GM21381 (cell line): Measurements from ENCODE around the gene LYZL6.
A peak's percentile ranks its signal among the peaks of the same experiment; 100 is the strongest.
"Not testable (repeated sequence)": the region's sequence is repeated elsewhere in the genome, so short reads cannot be mapped to it uniquely, and the experiment has no call there.

Experiments
- ATAC-seq: cut with Tn5 transposase; IDR thresholded peaks from one replicate; pipeline ENCODE4 v1.9.1; 2021; ENCODE audit warnings: mild to moderate bottlenecking, moderate library complexity; ENCODE audit not compliant: unreplicated experiment

Gene LYZL6

DNA sequence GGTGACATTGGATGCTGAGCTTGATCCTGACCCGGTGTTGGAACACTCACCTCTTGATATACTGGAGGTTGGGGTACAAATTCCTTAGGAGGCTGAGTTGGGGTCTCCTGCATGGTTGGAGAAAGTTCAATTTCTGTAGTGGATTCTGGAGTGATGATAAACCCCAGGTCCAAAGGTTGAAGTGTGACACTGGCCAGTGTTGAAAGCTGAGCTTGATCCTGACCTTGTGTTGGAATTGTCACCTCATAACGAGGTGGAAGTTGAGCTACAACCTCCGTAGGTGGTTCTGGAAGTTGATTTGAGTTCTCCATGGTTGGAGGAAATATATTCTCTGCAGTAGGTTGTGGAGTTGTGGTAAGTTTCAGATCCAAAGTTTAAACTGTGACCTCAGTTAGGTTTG is 34.1 kb downstream of the LYZL6 start:
- no peak for ATAC-seq

DNA sequence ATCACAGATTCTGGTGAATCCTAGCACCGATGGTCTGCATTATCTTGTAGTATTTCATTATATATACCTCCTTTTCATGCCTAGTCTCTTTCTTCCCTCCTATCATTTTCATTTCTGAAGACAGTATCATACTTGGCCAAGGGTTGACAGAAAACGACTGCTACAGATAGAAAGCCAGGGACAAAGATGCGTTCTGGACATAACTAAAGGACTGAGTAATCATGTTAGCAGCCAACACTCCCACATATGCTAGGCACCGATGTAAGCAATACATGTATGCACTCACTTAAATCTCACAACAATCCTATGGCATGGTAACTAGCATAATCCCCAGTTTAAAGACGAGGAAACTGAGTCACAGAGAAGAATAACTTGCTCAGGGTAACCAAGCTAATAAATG is 35.8 kb downstream of the LYZL6 start:
- ATAC-seq: no peak

- no peak for ATAC-seq
Measured at GRCh38 chr17:35906926-35907637, 36.4 kb downstream of the LYZL6 start.

DNA sequence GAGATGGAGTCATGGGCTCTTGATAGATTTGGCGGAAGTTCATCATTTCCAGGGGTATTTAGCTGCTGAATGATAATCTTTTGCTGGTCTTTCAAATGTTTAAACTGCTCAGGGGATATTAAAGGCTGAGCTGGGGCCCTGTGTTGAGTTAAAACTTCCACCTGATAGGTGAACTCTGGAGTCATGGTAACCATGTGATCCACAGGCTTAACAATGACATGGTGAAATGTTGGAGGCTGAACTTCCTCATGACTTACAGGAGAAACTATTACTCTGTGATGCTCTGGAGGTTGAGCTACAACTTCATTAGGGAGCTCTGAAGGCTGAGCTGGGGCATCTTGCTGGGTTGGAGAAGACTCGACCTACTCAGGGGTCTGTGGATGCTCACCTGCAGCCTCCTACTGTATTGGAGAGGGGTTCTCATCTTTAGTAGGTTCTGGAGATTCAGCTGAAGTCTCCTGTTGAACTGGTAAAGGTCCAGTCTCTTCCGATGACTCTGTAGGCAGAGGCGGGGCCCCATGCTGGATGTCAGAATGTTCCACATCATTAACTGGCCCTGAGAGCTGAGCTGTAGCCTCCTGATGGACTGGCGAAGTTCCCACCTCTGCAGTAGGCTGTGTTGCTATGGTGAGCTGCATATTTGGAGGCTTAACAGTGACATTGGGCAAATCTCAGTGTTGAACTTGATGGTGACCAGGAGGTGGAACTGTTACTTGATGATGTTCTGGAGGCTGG is 37.2 kb downstream of the LYZL6 start:
- ATAC-seq: no peak

DNA sequence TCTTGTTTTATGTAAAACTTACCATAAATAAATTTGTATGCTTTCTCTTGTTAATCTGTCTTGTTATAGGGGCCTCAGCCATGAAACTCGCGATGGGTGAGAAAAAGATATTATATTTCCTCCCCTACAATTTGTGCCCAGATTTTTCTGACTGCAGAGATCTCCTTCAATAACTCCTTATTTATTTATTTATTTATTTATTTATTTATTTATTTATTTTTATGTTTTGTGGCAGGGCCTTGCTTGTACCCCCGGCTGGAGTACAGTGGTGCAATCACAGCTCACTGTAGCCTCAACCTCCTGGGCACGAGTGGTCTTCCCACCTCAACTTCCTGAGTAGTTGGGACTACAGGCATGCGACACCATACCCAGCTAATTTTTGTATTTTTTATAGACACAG is 40.1 kb downstream of the LYZL6 start:
- ATAC-seq: no peak

- no peak for ATAC-seq
Measured at GRCh38 chr17:35901631-35902175, 41.8 kb downstream of the LYZL6 start.

DNA sequence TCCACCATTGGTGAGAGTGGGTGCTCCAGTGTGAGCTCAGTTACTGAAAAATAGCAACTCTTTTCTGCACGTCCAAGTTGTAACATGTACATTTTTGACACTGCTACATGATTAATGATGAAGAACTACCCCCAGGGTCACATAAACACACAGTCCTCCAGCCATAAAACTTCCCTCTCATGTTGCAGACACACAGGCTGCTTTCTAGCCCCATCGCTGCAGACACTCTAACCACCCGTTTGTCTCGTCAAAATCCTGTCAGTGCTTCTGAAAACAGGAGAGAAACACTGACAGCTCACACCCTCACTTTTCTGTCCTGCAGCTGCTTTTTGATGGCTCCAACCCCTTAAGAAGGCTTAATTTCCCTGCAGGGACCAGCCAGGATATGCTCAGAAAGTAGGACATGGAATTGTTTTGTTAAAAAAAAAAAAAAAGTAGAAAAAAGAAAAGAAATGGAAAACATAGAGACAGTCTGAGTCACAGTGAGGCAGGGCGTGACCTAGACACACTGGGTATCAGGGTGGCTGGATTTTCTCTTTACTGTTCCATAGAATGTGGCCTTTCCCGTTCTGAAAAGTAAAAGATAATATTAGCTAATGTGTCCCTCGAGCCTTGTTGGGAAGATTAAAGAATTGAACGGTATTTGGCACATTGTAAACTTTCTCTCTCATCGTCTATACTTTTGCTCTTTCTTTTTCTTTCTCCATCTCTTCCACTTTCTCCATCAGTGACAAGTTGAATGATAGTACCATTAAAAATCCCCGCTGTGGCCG is 42.6 kb downstream of the LYZL6 start:
- no peak for ATAC-seq

DNA sequence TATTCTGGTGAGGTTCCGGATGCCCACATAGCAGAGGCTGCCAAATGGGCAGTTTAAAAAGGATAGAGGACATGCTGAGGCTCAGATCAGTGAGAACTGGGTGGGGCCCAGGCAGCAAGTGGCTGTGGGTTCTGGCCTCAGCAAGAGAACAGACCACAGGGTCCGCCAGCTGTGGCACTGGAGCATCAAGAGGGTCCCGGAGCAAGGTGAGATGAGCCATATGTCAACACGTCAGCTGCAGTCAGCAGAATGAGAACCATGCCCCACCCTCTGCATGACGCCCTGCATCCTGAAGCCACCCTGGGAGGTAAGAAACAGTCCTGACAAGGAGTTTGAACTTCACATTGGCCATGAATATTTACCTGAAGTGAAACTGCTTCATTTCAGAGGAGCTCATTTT is 43.2 kb downstream of the LYZL6 start:
- no peak for ATAC-seq

GRCh38 chr17:35898283-35899070 is 45.0 kb downstream of the LYZL6 start:
- ATAC-seq: no peak

GRCh38 chr17:35897772-35898171 is 45.7 kb downstream of the LYZL6 start:
- ATAC-seq: not testable (repeated sequence)

- peak; percentile 60 for ATAC-seq
Measured at GRCh38 chr17:35895636-35896587, 47.6 kb downstream of the LYZL6 start.

DNA sequence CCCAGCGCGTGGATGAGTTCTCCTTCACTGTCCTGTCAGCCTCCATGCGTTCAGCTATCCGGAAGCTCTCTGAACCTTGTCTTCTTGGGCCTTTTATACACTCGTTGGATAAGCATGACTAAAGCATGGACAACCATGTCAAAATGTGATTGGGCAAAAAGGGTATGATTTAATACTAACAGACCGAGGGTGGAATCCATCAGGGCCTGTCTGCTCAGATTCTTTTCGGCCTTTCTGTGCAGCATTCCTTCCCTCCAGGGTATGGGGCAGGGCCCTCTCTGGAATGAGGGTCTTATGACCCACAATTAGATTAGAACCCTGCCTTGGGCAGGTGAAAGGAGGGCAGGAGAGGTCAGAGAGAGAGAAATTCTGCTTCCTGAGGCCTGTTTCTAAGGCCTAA is 49.3 kb downstream of the LYZL6 start:
- ATAC-seq: no peak

- ATAC-seq: no peak
Measured at GRCh38 chr17:35893751-35894150, 49.8 kb downstream of the LYZL6 start.

DNA sequence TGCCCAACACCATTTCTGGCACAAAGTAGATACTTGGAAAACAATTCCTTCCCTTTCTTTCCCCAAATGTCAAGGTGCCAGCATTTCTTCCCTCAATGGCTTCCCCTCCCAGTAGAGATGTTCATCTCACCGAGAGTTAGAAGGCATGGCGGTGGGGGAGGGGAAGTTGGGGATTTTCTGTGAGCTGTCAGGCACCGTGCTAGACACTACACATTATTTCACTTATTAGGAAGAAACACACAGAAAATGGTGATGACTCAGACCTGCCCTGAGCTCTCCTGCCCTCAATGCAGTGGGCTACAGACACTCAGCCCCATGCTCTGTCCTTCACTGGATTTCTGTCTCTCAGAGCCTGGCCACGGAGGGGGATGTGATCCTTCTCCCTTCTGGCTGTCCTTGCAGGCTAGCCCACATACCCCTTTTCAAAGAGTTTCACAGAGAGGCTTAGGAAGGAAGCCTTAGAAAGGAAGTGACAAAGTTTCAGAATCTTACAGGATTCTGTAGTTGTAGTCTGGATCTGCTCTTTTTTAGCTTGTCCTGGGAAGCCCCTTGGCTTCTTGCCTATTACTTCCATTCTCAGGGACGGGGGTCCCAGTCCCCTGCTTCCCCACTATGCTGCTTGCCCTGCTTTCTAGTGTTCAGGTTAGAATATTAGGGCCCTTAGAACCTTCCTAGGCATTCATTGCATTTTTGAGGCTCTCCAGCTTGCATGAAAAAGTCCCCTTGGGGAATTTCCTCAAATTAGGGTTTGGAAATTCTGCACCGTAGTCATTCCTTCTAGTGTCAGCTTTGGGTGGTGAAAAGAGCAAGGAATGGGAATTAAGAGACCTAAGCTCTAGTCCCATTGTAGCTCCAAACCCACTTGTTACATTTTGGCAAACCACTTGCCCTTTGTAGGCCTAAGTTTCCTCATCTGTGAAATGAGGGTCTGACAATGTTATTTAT is 51.1 kb downstream of the LYZL6 start:
- no peak for ATAC-seq

DNA sequence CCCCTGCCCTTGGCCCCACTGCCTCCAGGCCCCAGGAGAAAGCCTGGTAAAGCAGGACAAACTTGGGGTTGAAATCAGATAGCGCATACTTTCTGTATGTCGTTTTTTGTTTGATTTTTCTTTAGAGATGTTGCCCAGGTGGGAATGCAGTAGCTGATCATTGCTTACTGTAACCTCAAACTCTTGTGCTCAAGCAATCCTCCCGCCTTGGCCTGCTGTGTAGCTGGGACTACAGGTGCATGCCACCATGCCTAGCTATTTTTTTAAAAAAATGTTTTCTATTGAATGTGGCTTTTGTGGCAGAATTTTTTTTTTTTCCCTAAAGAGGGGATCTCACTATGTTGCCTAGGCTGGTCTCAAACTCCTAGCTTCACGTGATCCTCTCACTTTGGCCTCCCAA is 52.2 kb downstream of the LYZL6 start:
- ATAC-seq: no peak

DNA sequence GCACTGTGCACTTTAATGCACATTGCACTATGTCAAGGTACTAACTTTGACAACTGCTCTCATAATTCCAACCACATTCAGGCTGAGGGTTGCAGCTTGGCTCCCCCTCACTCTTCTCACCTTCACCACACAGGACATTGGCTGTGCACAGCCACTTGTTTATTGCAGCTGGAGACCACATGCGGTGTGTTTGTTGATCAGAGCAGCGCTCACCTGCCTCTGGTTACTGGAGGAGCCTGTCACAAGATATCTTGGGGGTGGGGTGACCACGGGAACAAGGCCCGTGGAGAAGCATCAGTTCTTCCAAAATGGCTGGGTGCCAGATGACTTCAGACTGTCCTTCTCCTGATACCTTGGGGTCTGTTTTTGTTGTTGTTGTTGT is 52.7 kb downstream of the LYZL6 start:
- peak; percentile 63 for ATAC-seq

DNA sequence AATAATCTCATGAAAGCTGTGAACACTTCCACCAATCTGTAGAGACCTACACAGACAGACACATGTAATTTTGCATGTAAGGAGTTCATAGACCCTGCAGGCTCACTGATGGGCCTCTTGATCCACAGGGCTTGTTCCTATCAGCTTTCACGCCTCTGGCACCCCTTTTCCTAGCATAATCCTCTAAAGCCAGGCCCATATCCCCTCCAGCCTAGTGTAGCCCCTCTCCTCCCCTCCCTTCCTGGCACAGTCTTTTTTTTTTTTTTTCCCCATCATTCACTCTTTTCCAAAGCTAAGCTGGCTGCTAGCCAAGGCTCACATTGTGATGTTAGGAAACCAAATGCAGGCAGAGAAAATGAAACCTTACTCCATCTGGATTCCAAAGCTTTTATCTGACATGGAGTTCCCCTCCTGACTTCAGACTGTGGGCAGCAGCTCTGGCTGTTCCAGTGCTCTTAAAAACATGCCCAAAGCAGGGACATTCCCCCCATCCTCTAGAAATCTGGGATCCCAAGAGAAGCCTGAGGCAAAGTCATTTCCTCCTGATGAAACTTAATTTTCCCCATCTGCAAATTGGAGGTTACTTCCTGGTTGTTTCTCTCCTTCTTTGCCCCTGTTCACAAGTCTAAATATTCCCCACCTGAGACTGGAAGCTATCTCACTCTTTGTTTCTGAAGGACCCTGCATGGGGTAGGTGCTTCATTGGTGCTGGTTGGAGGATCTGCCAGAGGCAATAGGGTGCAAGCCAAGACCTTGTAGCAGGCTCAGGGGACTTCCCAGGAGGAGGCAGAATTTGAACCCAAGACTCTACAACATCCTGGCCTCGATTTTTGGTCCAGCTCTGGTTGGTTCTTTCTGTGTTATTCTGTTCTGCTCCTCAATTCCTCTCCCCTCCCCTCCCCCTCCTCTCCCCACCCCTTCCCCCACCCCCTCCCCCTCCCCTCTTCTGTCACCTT is 53.4 kb downstream of the LYZL6 start:
- ATAC-seq: no peak
